Lower leg skin (tissue), 3 donors: Measurements from ENCODE around the gene KHDC4.

Experiments
- POLR2A ChIP-seq, 2 donors: fragments of 450-650 bp; IDR thresholded peaks; one replicate each; pipeline ENCODE4 v1.6.1; 2016 to 2017; ENCODE audit warnings: antibody characterized with exemption in 2 of 2, mild to moderate bottlenecking in 1 of 2, moderate library complexity in 1 of 2
- TF ChIP-seq, protein P1 (sequence below), 3 donors: fragments of 450-650 bp; IDR thresholded peaks; one replicate each; pipeline ENCODE4 v1.5.1; 2016; ENCODE audit warnings: antibody characterized with exemption in 3 of 3, mild to moderate bottlenecking in 3 of 3, moderate library complexity in 2 of 3

DNA sequence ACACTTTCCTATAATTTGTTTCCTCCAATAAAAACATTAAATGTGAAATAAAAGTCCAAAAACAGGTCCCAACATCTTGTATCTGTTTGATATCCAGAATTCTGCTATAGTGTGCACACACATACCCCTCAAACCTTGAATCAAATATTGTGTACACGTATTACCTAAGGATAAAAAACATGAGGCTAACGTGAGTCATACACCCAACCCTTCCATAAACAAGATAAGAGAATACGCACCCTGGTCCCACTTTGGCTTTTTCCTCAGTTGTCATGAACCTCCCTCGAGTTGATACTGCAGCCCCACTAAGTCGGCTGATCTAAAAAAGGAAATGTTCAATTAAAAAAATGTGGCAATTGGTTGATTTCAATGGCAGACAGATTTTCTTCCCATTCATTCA is 5.2 kb downstream of the KHDC4 start:
- TF ChIP-seq, protein P1, sequence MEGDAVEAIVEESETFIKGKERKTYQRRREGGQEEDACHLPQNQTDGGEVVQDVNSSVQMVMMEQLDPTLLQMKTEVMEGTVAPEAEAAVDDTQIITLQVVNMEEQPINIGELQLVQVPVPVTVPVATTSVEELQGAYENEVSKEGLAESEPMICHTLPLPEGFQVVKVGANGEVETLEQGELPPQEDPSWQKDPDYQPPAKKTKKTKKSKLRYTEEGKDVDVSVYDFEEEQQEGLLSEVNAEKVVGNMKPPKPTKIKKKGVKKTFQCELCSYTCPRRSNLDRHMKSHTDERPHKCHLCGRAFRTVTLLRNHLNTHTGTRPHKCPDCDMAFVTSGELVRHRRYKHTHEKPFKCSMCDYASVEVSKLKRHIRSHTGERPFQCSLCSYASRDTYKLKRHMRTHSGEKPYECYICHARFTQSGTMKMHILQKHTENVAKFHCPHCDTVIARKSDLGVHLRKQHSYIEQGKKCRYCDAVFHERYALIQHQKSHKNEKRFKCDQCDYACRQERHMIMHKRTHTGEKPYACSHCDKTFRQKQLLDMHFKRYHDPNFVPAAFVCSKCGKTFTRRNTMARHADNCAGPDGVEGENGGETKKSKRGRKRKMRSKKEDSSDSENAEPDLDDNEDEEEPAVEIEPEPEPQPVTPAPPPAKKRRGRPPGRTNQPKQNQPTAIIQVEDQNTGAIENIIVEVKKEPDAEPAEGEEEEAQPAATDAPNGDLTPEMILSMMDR (IDR thresholded peaks at IDR 0.05), result no peak
- no peak for TF ChIP-seq POLR2A (IDR thresholded peaks at IDR 0.05)
